Measurements from ENCODE around the gene CHP1.

DNA sequence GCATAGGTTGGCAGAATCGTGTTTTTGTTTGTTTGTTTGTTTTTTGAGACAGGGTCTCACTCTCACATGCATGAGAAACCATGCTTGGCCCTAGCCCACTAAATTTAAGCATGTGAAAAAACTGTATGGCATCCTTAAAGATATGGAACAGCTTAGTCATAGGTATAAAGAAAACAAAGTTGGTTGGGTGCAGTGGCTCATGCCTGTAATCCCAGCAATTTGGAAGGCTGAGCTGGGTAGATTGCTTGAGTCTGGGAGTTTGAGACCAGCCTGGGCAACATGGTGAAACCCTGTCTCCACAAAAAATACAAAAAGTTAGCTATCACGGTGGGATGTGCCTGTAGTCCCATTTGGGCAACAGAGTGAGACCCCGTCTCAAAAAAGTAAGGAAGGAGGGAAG is 25.8 kb upstream of the CHP1 start:
- TF ChIP-seq POLR2A (IDR thresholded peaks at IDR 0.05) (no peak), CTCF (IDR thresholded peaks at IDR 0.05 in 8 of 11, conservative IDR thresholded peaks at IDR 0.05 in 3 of 11) (no peak), POLR2AphosphoS5 (IDR thresholded peaks at IDR 0.05) (no peak)
